Stimulated activated memory B cell treated with anti-CD40 and anti-IgM and Interleukin-4, amounts not matched to agents 10 μg/mL and 1 μg/mL and 100 μg/mL, for 72 hours (primary cell): Measurements from ENCODE around the gene B3GAT2.

ENCODE experiments used
- ATAC-seq: fragments of 150-1000 bp; cut with Tn5 transposase; 2 replicates; pipeline ENCODE4 v1.10.0; 2021
- H3K27ac Mint-ChIP-seq: one replicate; pipeline ENCODE4 v1.8.0; 2022; ENCODE audit warnings: mild to moderate bottlenecking, mixed read lengths
- H3K27me3 Mint-ChIP-seq: one replicate; pipeline ENCODE4 v1.8.0; 2022; ENCODE audit warnings: mixed read lengths
- H3K36me3 Mint-ChIP-seq: one replicate; pipeline ENCODE4 v1.8.0; 2022; ENCODE audit warnings: mixed read lengths
- H3K4me1 Mint-ChIP-seq: one replicate; pipeline ENCODE4 v1.8.0; 2022; ENCODE audit warnings: mixed read lengths
- H3K4me3 Mint-ChIP-seq: one replicate; pipeline ENCODE4 v1.8.0; 2022; ENCODE audit warnings: mild to moderate bottlenecking, moderate library complexity, mixed read lengths
- H3K9me3 Mint-ChIP-seq: one replicate; pipeline ENCODE4 v1.8.0; 2022; ENCODE audit warnings: mixed read lengths

Gene B3GAT2

GRCh38 chr6:70956451-70957283, at the start of gene B3GAT2:
B3GAT2 (minus strand) TSS chr6:70957060; CDS start chr6:70956429, 631 bp downstream.
- peak; percentile 47 for ATAC-seq
- Mint-ChIP-seq H3K27me3 (peaks cover 60% of the 10 kb centered on the region), H3K4me1 (peaks cover 32% of the 10 kb centered on the region), H3K36me3 (no peaks in the 10 kb centered on the region), H3K27ac (no peak within 1 kb of the TSS), H3K9me3 (no peaks in the 10 kb centered on the region), H3K4me3 (peak within 1 kb of the TSS; percentile 86)

GRCh38 chr6:70998148-70998547, 41.3 kb upstream of the B3GAT2 start:
- H3K27ac Mint-ChIP-seq: no peak overlapping the region
- no peaks in the 10 kb centered on the region for H3K4me1 Mint-ChIP-seq
- ATAC-seq: no peak
- no peak overlapping the region for H3K4me3 Mint-ChIP-seq
- no peaks in the 10 kb centered on the region for H3K36me3 Mint-ChIP-seq
- H3K9me3 Mint-ChIP-seq: no peaks in the 10 kb centered on the region
- peaks cover 11% of the 10 kb centered on the region for H3K27me3 Mint-ChIP-seq

GRCh38 chr6:70997379-70997778, 40.5 kb upstream of the B3GAT2 start:
- Mint-ChIP-seq H3K27ac (no peak overlapping the region), H3K27me3 (peaks cover 11% of the 10 kb centered on the region), H3K9me3 (no peaks in the 10 kb centered on the region), H3K4me1 (no peaks in the 10 kb centered on the region), H3K36me3 (no peaks in the 10 kb centered on the region), H3K4me3 (no peak overlapping the region)
- ATAC-seq: no peak

GRCh38 chr6:70996106-70996505, 39.2 kb upstream of the B3GAT2 start:
- Mint-ChIP-seq H3K9me3 (no peaks in the 10 kb centered on the region), H3K4me1 (no peaks in the 10 kb centered on the region), H3K36me3 (no peaks in the 10 kb centered on the region), H3K4me3 (no peak overlapping the region), H3K27ac (no peak overlapping the region), H3K27me3 (peaks cover 11% of the 10 kb centered on the region)
- no peak for ATAC-seq

- H3K4me1 Mint-ChIP-seq: no peaks in the 10 kb centered on the region
Observed at GRCh38 chr6:70995411-70995810, 38.6 kb upstream of the B3GAT2 start.

GRCh38 chr6:70991253-70991652, 34.4 kb upstream of the B3GAT2 start:
- Mint-ChIP-seq H3K27me3 (peaks cover 9% of the 10 kb centered on the region), H3K27ac (no peak overlapping the region), H3K9me3 (no peaks in the 10 kb centered on the region), H3K4me3 (no peak overlapping the region), H3K4me1 (no peaks in the 10 kb centered on the region), H3K36me3 (no peaks in the 10 kb centered on the region)
- no peak for ATAC-seq

More at GRCh38 chr6:70995411-70995810, 38.6 kb upstream of the B3GAT2 start:
- Mint-ChIP-seq H3K4me3 (no peak overlapping the region), H3K27me3 (peaks cover 11% of the 10 kb centered on the region), H3K9me3 (no peaks in the 10 kb centered on the region), H3K27ac (no peak overlapping the region), H3K36me3 (no peaks in the 10 kb centered on the region)
- no peak for ATAC-seq

GRCh38 chr6:70985156-70985555, 28.3 kb upstream of the B3GAT2 start:
- no peak overlapping the region for H3K27ac Mint-ChIP-seq
- H3K36me3 Mint-ChIP-seq: no peaks in the 10 kb centered on the region
- H3K9me3 Mint-ChIP-seq: peaks cover 3% of the 10 kb centered on the region
- peaks cover 9% of the 10 kb centered on the region for H3K27me3 Mint-ChIP-seq
- no peak overlapping the region for H3K4me3 Mint-ChIP-seq
- peaks cover 9% of the 10 kb centered on the region for H3K4me1 Mint-ChIP-seq
- no peak for ATAC-seq

GRCh38 chr6:70982747-70983146, 25.9 kb upstream of the B3GAT2 start:
- no peak overlapping the region for H3K27ac Mint-ChIP-seq
- H3K27me3 Mint-ChIP-seq: no peaks in the 10 kb centered on the region
- peaks cover 3% of the 10 kb centered on the region for H3K9me3 Mint-ChIP-seq
- H3K36me3 Mint-ChIP-seq: no peaks in the 10 kb centered on the region
- ATAC-seq: no peak
- no peak overlapping the region for H3K4me3 Mint-ChIP-seq
- H3K4me1 Mint-ChIP-seq: peaks cover 9% of the 10 kb centered on the region

- H3K4me1 Mint-ChIP-seq: peaks cover 9% of the 10 kb centered on the region
- H3K36me3 Mint-ChIP-seq: no peaks in the 10 kb centered on the region
- peaks cover 19% of the 10 kb centered on the region for H3K27me3 Mint-ChIP-seq
- no peak overlapping the region for H3K27ac Mint-ChIP-seq
- ATAC-seq: no peak
- peaks cover 3% of the 10 kb centered on the region for H3K9me3 Mint-ChIP-seq
- H3K4me3 Mint-ChIP-seq: no peak overlapping the region
Observed at GRCh38 chr6:70980727-70981126, 23.9 kb upstream of the B3GAT2 start.

- Mint-ChIP-seq H3K4me1 (no peaks in the 10 kb centered on the region), H3K36me3 (peaks cover 5% of the 10 kb centered on the region), H3K9me3 (peaks cover 3% of the 10 kb centered on the region), H3K4me3 (no peak overlapping the region), H3K27ac (no peak overlapping the region), H3K27me3 (peaks cover 41% of the 10 kb centered on the region)
- ATAC-seq: no peak
Observed at GRCh38 chr6:70973604-70974003, 16.7 kb upstream of the B3GAT2 start.

GRCh38 chr6:70967049-70967448, 10.2 kb upstream of the B3GAT2 start:
- Mint-ChIP-seq H3K4me1 (no peaks in the 10 kb centered on the region), H3K4me3 (no peak overlapping the region), H3K36me3 (no peaks in the 10 kb centered on the region), H3K27ac (no peak overlapping the region), H3K27me3 (peaks cover 3% of the 10 kb centered on the region), H3K9me3 (peaks cover 4% of the 10 kb centered on the region)
- no peak for ATAC-seq

- Mint-ChIP-seq H3K36me3 (no peaks in the 10 kb centered on the region), H3K9me3 (no peaks in the 10 kb centered on the region), H3K4me3 (no peak overlapping the region), H3K4me1 (peaks cover 32% of the 10 kb centered on the region), H3K27ac (no peak overlapping the region), H3K27me3 (peaks cover 60% of the 10 kb centered on the region)
- no peak for ATAC-seq
Observed at GRCh38 chr6:70957284-70957617, 391 bp upstream of the B3GAT2 start.

- Mint-ChIP-seq H3K27me3 (peaks cover 60% of the 10 kb centered on the region), H3K4me3 (peak overlapping the region; percentile 86), H3K36me3 (no peaks in the 10 kb centered on the region), H3K9me3 (no peaks in the 10 kb centered on the region), H3K27ac (no peak overlapping the region), H3K4me1 (peaks cover 32% of the 10 kb centered on the region)
- ATAC-seq: no peak
Observed at GRCh38 chr6:70956191-70956450, 739 bp downstream of the B3GAT2 start.

GRCh38 chr6:70955441-70956190, 1.2 kb downstream of the B3GAT2 start:
- Mint-ChIP-seq H3K27ac (no peak overlapping the region), H3K4me3 (peak overlapping the region; percentile 86), H3K9me3 (no peaks in the 10 kb centered on the region), H3K4me1 (peaks cover 32% of the 10 kb centered on the region), H3K27me3 (peaks cover 60% of the 10 kb centered on the region), H3K36me3 (no peaks in the 10 kb centered on the region)
- ATAC-seq: peak; percentile 91

- Mint-ChIP-seq H3K27me3 (peaks cover 60% of the 10 kb centered on the region), H3K27ac (no peak overlapping the region), H3K4me1 (peaks cover 32% of the 10 kb centered on the region), H3K36me3 (no peaks in the 10 kb centered on the region), H3K4me3 (no peak overlapping the region), H3K9me3 (no peaks in the 10 kb centered on the region)
- no peak for ATAC-seq
Observed at GRCh38 chr6:70954750-70955149, 2.1 kb downstream of the B3GAT2 start.

GRCh38 chr6:70954176-70954575, 2.7 kb downstream of the B3GAT2 start:
- no peak for ATAC-seq
- peaks cover 32% of the 10 kb centered on the region for H3K4me1 Mint-ChIP-seq
- H3K36me3 Mint-ChIP-seq: no peaks in the 10 kb centered on the region
- peaks cover 60% of the 10 kb centered on the region for H3K27me3 Mint-ChIP-seq
- no peak overlapping the region for H3K4me3 Mint-ChIP-seq
- no peak overlapping the region for H3K27ac Mint-ChIP-seq
- H3K9me3 Mint-ChIP-seq: no peaks in the 10 kb centered on the region
